HG02943 (cell line): Measurements from ENCODE around the gene SLC26A2.

ENCODE experiments used
- ATAC-seq: cut with Tn5 transposase; IDR thresholded peaks from one replicate; pipeline ENCODE4 v1.9.1; 2021; ENCODE audit warnings: mild to moderate bottlenecking, low read depth, moderate library complexity; ENCODE audit not compliant: unreplicated experiment

SLC26A2 gene

DNA sequence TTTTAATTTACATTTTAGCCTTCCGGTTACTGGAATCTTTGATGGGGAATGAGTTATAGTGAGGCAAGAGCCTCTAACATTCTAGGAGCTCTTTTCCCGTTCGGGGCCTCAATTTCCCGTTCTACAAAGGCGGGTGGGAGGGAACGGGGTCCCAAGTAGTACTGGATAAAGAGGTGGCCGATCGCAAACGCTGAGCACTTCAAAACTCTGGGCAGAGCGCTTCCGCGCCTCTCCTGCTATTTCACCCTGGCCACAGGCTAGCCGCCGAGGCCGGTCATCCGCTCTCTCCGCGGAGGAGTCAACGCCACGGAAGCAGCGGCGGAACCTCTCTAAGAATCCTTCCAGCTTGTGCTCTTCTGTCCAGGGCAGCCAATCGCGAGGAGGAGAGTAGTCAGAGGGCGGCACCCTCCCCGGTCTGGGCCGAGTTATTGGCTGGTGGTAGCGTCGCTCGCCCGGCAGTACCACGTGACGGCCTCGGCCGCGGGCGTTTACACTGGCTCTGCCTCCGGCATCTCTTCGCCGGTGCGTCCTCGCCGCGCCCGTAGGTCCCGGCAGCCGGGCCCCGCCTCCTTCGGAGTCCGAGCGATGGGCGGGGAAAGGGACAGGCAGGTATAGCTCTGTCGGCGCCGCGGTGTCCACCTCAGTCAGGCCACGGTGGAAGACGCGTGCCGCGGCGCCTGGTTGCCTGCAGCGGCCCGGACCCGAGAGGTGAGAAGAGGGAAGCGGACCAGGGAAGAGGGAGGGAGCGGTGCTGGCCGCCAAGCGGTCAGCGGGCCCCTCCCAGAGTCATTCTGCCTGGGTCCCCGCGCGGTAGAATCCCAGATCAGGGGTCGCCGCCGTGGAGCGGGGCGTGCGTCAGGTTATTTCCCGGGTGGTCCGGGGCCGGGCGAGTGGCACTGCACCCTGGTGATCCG lies at the start of gene SLC26A2:
SLC26A2 (plus strand) TSS at position 487 of the 914 bp plus-strand sequence. CDS start 16,895 bp downstream, outside the sequence.
- ATAC-seq, result peak; percentile 96

DNA sequence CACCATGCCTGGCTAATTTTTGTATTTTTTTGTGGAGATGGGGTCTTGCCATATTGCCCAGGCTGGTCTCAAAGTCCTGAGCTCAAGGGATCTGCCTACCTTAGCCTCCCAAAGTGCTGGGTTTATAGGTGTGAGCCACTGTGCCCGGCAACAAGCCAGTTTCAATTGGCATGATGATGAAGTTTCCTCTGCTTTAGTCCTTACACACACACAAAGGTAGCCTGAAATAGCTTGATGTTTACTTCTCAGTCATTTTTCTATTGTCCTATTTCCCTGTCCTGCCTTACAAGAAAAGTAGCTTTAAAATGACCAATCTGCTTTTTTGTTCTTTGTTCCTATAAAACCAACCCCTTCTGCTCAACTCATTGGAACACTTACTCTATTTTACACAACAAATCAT lies 49.5 kb upstream of the SLC26A2 start:
- no peak for ATAC-seq

DNA sequence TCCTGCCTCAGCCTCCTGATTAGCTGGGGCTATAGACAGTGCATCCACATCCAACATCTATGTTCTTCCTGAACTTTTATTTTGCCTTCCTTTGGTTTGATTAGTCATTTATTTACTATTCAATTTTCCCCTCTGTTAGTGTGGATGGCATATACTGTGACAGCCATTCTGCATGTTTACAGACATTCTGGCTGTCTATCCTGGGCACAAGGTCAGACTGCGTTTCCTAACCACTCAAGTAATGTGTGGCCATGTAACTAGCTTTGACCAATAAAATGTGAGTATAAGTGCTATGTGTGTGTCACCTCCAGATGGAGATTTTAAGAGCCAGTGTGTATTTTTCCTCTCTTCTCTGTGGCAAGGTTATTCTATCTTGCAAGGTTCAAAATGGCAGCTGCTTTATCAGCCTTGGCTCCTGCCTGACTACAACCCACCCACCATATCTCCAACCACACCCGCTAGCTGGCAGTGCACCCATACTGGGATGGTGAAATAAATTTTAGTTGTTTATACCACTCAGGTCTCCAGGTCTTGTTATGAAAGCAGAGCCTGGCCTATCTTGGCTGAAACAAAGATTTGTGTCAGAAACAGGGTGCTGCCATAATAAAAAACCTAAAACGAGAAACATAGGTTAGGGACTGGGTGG lies 48.2 kb upstream of the SLC26A2 start:
- ATAC-seq, result no peak

DNA sequence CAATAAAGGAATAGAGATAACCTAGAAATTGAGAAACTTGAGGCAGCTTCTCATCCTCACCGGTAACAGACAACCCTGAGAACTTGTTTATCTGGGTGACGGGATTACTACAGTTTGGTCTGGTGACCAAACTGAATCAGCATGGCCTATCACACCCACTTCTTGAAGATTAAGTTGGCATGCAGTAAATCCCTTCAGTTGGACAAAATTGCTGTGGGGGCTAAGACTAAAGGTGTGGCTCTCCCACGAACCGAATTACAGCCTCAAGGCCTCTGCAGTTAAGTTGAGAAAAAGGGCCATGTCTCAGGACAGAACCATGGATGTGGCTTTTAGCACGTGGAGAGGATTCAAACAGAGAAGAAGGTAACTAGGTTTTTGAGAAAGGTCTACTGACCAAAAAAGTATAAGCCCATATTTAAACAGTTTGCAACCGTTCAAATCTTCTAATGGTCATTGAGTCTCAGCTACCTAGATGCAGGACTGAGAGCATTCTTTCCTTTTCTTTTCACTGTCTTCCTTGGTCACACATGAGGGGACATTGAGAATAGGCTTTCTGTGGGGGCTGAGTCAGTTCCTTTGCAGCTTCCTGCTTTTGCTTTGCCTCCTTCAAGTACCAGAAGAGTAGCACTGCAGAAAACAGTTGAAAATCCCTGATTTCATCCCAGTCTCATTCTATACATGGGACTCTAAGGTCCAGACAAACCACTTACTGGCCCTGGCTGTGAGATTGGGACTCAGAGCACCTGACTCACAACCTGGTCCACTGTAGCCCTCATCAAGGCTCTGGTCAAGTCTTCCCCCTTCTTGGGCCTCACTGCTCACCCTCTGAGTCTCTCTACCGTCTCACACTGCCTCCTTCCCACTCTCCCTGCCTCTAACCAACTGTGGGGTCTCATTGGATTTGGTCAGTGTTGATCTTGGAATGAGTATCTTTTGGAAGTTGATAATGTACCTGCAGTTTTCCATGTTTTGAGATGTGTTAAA lies 46.8 kb upstream of the SLC26A2 start:
- ATAC-seq, result no peak

DNA sequence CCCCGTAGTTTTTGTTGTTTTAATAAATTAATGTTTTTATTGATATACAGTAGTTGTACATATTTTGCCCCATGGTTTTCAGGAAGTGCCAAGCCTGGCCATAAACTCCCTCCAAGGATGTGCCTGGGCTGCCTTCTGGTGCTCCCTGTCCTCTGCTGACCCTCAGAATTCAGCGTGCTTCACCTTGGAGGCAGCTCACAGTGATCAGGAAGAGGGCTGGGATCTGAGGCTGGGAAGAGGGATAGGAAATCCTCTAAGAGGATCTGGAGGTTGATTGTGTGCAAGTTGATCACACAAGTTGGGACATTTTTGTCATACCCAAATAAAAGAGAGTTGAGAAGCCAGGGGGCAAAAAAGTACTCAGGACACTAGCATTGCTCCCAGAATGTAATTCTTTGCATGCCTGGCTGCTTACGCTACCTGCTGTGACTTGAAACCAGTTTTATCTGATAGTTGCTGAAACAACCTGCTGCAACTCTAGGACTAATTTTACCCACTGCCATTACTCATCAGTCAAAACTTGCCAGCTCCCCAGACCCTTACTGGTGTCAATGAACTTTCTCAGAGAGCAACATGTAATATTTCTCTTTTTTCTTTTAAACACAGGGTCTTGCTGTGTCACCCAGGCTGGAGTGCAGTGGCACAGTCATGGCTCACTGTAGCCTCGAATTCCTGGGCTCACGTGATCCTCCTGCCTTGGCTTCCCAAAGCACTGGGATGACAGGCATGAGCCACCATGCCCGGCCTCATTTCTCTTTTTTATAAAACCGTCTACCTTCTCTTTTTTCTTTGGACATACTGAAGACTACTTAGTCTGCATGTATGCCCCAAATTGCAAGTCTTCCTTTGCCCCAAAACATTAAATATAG lies 44.9 kb upstream of the SLC26A2 start:
- no peak for ATAC-seq

DNA sequence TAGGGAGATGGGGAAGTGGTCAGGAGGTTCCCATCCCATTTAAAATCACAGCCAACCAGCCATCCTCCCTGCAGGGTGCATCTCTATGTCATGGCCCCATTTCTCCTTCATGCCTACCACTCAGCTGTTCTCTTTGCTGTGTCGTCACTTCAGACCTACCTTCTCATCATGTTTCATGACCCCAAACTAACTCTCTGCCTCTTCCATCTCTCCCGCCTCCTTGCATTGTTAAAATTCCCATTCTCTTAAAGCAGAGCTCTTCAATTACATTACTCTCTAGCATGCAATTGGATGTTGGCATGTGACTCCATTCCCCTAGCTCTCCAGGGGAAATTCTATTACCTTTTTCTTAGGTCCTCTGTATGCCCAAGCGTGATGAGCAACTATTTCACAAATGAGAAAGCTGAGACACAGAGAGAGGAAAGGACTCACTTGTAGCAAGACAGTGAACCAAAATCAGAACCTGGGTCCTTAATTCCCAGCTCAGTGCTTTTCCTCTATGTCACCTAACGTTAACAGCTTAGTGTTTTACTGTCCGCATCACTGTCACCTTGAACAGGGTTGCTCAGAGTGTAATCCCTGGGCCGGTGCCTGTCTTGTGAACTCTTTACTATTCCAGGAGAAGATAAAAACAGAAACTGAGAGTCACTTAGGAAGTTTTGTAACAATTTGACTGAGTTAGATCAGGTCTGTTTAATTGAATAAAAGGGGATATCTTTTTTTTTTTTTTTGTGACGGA lies 44.1 kb upstream of the SLC26A2 start:
- no peak for ATAC-seq

DNA sequence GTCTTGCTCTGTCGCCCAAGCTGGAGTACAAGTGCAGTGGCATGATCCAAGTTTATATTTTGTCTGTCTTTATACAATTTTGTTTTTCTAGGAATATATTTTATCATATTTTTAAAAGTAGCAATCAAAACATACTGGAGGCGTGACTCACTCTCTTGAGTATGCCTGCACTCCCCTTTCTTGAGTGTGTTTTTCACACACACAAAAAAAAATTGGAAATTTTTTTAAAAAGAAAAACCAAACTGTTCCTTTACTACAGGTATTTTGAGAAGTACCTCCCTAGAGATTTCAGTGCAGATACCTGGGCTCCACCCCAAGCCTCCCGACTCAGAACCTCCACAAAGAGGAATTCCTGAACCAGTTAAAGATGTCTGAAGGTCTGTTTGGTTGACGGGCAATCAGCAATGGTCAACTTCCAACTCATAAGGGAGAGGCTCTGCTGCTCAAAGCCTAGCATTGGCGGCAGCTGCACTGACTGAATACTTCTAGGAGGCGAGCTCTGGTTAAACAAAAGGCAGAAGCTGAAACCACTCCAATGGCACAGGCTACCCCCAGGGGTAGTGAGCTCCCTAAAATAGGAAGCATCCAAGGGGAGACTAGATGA lies 43.4 kb upstream of the SLC26A2 start:
- ATAC-seq, result no peak

DNA sequence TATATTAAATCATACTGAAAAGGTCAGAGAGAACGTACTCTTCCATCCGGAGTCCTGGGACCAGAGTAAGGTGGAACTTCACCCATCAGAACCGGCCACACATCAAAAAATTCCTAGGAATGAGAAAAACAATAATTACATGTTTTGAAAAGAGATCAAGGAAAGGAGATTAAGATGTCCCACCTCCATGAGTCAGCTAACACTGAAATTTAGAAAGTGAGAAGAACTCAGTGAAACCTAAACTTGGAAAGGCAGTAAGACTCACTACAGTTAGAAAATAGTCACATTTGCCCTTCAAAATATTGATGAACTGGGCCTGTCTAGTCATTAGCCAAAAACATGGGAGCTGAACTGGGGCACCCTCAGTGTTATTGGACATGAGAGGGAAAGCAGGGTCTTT lies 39.0 kb upstream of the SLC26A2 start:
- no peak for ATAC-seq

DNA sequence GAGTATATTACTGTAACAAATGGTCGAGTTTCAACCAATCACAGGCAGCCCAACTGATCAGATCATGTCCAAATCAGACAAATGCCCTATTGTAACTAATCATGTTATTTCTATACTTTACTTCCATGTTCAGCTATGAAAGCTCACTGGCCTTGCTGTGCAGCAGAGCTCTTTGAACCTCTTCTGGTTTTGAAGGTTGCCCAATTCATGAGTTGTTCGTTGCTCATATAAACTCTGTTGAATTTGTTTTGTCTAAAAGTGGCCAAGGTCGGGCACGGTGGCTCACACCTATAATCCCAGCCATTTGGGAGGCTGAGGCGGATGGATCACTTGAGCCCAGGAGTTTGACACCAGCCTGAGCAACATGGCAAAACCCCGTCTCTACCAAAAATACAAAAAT lies 37.6 kb upstream of the SLC26A2 start:
- ATAC-seq, result no peak

DNA sequence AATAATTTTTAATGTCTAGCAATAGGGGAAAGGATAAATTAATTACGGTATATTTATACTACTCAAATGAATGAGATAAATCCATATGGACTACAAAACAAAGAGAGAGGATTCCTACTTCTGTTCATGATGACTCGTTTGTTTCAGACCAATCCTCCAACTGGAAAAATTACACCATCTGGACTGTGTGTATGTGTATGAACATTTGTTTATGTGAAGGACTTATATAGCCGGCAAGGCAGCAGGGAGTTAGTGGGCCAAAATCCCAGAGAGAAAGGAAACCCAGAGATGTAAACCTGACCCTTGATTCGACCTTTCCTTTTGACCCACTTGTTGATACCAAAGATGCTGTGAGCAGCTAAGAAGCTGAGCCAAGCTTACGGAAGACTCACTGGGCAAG lies 36.1 kb upstream of the SLC26A2 start:
- no peak for ATAC-seq

DNA sequence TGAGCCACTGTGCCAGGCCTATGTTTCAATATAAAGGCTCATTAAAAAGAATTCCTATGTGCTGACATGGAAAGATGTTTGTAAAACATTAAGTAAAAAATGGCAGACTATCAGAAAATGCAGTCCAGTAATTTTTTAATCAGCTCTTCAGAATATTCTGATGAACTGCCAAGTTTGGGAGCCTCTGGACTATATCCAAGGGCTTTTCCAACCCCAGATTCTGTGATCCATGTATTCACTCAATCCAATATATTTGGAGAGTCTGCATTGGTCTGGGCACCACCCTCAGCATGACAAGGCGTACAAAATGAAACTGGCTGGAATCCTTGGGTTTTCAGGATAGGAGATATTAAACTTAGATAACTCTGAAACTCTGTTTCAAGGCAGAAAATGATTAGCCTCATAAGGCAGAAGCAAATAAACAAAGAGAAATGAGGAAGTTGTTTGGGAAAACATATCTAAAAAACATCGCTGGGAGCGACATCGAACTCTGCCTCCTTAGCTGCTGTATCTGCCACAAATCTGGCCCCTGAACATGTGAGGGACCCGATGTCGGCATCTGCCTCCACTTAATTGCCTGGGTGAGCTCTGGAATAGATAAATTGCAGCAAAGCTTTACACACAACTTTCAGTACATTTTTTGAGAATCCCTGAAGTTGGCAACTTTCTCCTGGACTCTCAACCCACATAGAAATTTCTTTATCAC lies 30.4 kb upstream of the SLC26A2 start:
- no peak for ATAC-seq

DNA sequence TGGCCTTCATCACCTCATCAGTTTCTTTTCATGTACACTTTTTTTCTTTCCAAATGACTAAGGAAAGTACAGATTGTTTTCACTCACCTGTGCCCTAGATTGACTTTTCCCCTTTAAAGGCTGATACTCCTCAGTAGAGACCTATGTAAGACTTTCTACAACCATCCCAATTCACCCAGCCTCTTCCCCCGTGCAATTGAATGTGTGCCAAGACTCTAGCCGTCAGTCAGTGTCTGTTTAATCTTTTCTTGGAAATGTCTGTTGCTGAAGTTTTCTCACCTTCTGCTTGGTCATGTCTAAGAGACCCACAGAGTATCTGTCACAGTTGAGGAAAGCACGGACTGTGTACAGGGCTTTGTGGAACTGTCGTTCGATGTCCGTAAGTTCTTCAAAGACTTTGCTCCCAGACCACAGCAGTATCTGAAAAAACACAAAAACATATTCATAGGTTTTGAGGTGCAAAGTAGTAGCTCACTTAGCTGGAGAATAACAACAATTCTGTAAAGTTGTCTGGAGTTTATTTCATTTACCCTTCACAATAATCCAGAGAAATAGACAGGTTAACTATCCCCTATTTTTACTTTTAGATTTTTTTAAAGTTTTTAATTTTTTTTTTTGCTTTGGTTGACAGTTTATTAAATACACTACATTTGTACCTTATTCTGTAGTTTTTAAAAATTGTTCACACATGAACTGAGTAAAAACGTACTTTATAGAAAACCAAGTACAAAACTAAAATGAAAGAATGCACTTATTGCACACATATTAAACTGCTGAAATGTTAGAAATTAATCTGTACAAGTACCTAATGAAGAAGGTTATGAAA lies 29.6 kb upstream of the SLC26A2 start:
- ATAC-seq, result no peak

DNA sequence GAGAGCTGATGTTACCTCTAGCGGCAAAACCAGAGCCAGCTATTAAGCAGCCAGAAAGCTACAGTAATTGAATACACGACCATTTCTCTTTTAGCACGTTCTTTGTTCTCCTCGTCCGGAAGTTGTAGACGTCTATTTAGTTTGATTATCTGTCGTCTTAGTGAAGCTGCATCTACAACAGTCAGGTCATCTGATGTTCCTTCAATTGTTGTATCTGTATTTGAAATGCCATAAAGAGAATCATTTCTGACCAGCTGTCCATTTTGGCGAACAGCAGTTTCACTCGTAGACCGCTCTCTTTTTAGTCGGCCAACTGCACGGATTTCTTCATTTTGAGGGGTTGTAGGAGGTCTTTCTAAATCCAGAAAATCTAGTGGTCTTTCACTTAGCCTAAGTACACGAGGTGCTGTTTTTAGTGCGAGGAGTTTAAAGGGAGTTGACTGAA lies 28.5 kb upstream of the SLC26A2 start:
- no peak for ATAC-seq

DNA sequence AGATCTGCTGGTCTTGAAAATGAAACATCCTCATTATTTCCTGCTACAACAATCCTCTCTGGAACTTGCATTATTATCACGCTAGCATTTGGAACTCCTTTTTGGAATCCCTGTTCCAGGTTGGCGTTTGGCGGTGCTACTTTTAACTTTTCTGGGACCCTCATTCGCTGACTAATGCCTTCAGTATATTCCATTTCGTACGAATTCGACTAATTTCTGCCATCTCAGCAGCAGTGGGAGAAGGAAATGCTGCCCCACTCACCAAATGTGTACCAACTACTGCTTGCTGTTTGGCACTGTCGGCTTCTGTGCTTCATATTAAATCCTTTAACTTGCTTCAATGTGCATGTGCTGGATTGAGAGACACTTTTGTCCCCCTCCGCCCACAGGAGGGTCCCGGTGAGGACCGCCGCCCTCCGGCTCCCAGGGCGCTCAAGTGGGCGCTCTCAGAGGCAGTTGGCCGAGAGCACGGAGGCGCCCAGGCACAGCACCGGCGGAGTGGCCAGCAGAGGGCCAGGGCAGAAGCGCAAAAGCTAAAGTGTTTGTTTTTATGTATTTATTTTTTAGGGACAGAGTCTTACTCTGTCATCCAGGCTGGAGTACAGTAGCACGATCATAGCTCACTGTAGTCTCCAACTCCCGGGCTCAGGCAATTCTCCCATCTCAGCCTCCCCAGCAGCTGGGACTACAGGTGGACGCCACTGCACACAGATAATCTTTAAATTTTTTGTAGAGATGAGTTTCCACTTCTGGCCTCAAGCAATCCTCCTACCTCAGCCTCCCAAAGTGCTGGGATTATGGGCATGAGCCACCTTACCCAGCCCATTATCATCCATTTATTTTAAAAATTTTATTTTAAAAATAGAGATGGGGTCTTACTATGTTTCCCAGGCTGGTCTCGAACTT lies 27.9 kb upstream of the SLC26A2 start:
- no peak for ATAC-seq

DNA sequence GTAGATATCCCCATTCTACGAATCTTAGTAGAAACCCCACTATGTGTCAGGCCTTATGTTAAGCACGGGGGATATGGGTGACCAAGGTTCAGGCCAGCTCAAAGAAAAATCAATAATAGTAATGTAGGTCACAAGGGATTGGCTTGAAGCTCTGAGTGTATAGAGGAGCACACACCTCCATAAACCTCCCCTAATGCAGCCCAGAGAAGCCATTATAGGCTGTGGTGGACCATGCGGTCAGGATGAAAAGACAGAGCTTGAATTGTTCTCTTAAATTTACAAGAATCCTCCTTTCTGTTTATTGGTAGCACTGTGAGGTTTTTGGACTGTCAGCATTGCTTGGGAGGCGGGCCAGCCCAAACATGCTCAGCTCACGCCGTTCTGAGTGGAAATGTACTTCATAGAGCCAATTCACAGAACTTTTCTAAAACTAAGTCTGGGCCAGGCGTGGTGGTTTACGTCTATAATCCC lies 25.1 kb upstream of the SLC26A2 start:
- ATAC-seq, result no peak
